Uterus (tissue), 4 donors: Measurements from ENCODE around the gene IGF1R. TPM values are rescaled to one million over a fixed set of nuclear protein-coding genes. Genes with fewer than 3 reads are reported as not detected.

Experiments
- DNase-seq, 2 donors: peaks; one replicate each; pipeline ENCODE4 v3.0.0-alpha.2; 2019 to 2020
- H3K27ac ChIP-seq, 2 donors: fragments of 200-600 bp; sonication (generic); 1 replicate in 1 of 2; 2 replicates in 1 of 2; pipeline ENCODE4 v1.5.1; 2016 to 2018
- H3K27me3 ChIP-seq, 2 donors: fragments of 200-600 bp; sonication (generic); one replicate each; pipeline ENCODE4 v1.5.1; 2018 to 2019; ENCODE audit warnings: control low read depth in 1 of 2
- H3K36me3 ChIP-seq, 2 donors: fragments of 200-600 bp; sonication (generic); one replicate each; pipeline ENCODE4 v1.5.1; 2019; ENCODE audit warnings: control low read depth in 1 of 2
- H3K4me1 ChIP-seq, 2 donors: fragments of 200-600 bp; sonication (generic); one replicate each; pipeline ENCODE4 v1.5.1; 2018 to 2019; ENCODE audit warnings: control low read depth in 1 of 2
- H3K4me3 ChIP-seq, 2 donors: fragments of 200-600 bp; sonication (generic); 1 replicate in 1 of 2; 2 replicates in 1 of 2; pipeline ENCODE4 v1.5.1; 2018 to 2019; ENCODE audit warnings: mild to moderate bottlenecking in 1 of 2
- H3K9me3 ChIP-seq, 2 donors: fragments of 200-600 bp; sonication (generic); one replicate each; pipeline ENCODE4 v1.5.1; 2019; ENCODE audit warnings: control low read depth in 1 of 2
- CTCF ChIP-seq, 4 experiments: fragments of 200-600 bp in 2 of 4; fragments of 450-650 bp in 2 of 4; sonication (generic) in 2 of 4; IDR thresholded peaks; one replicate each; pipeline ENCODE4 v1.5.1; 2016 to 2019; ENCODE audit warnings: antibody characterized with exemption in 4 of 4, mild to moderate bottlenecking in 2 of 4, moderate library complexity in 1 of 4
- POLR2A ChIP-seq, 2 donors: fragments of 450-650 bp; IDR thresholded peaks; one replicate each; pipeline ENCODE4 v1.6.1; 2016; ENCODE audit warnings: antibody characterized with exemption in 2 of 2, mild to moderate bottlenecking in 1 of 2, moderate library complexity in 1 of 2
- intact Hi-C: fragments of 100-400 bp; cut with DNase I; formaldehyde crosslinking; loops from one replicate; pipeline ENCODE4 v1.15.1; 2023; ENCODE audit warnings: low total_unique reads
- total RNA-seq, 4 donors: library from RNA; depleted of rRNA in 3 of 4; stranded (reverse); fragments of >200 nt in 3 of 4; gene quantifications; one replicate each; pipeline versions ENCODE4 v1.1.0 to v1.2.4, GENCODE V29; 2014 to 2023
- donor health status: DM: yes; HTN: yes; CAD: no.

Gene IGF1R
- total RNA-seq, 4 donors from 2014 or later: 30.0 to 95.2 (median 57.5) TPM

DNA sequence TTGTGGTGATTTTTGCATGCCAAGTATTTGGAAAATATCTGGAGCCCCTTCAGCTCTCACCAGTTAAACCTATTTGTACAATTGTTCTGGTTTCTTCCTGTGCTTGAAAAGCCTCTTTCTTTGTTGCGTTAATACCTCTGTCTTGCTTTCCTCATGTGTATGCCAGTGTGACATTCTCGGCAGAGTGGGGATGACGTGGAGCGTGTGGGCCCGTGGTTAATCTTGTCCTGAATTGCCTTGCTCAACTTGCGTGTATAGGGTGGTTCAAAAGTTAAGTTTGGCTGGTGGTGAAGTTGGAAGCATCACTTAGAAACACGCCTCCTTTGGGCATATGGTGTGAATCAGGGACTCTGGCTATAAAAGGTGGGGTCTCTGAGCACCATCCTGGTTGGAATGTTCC is 67.1 kb downstream of the IGF1R start:
- Histone ChIP-seq H3K27ac (peak overlapping the region in 1 of 2 donors; percentile 57), H3K9me3 (no peaks in the 10 kb centered on the region), H3K36me3 (no peaks in the 10 kb centered on the region), H3K4me3 (no peak overlapping the region), H3K27me3 (no peaks in the 10 kb centered on the region), H3K4me1 (peaks cover 10 to 26% of the 10 kb centered on the region in 2 donors)
- TF ChIP-seq CTCF (IDR thresholded peaks at IDR 0.05) (no peak), POLR2A (IDR thresholded peaks at IDR 0.05) (no peak)
- no peak for DNase-seq
- intact Hi-C loops: no loop called here

GRCh38 chr15:98715890-98716443 is 67.6 kb downstream of the IGF1R start:
- no peak overlapping the region for H3K4me3 ChIP-seq
- intact Hi-C loops: no loop called here
- no peaks in the 10 kb centered on the region for H3K9me3 ChIP-seq
- H3K27ac ChIP-seq: peak overlapping the region in 1 of 2 donors; percentile 57
- TF ChIP-seq CTCF (IDR thresholded peaks at IDR 0.05): no peak
- H3K36me3 ChIP-seq: no peaks in the 10 kb centered on the region
- H3K27me3 ChIP-seq: no peaks in the 10 kb centered on the region
- DNase-seq: no peak
- peaks cover 10 to 26% of the 10 kb centered on the region in 2 donors for H3K4me1 ChIP-seq

- Histone ChIP-seq H3K9me3 (no peaks in the 10 kb centered on the region), H3K27me3 (no peaks in the 10 kb centered on the region), H3K27ac (no peak overlapping the region), H3K4me1 (peaks cover 10 to 26% of the 10 kb centered on the region in 2 donors), H3K4me3 (no peak overlapping the region), H3K36me3 (no peaks in the 10 kb centered on the region)
- intact Hi-C loops: no loop called here
- TF ChIP-seq POLR2A (IDR thresholded peaks at IDR 0.05) (no peak), CTCF (IDR thresholded peaks at IDR 0.05) (no peak)
- DNase-seq: no peak
These were observed 69.0 kb downstream of the IGF1R start for GRCh38 chr15:98717371-98717770.

GRCh38 chr15:98717942-98718341 is 69.6 kb downstream of the IGF1R start:
- H3K36me3 ChIP-seq: no peaks in the 10 kb centered on the region
- no peaks in the 10 kb centered on the region for H3K9me3 ChIP-seq
- H3K4me1 ChIP-seq: peaks cover 10 to 26% of the 10 kb centered on the region in 2 donors
- TF ChIP-seq POLR2A (IDR thresholded peaks at IDR 0.05) (no peak), CTCF (IDR thresholded peaks at IDR 0.05) (no peak)
- no peak overlapping the region for H3K4me3 ChIP-seq
- DNase-seq: no peak
- intact Hi-C loops: no loop called here
- no peak overlapping the region for H3K27ac ChIP-seq
- H3K27me3 ChIP-seq: no peaks in the 10 kb centered on the region

DNA sequence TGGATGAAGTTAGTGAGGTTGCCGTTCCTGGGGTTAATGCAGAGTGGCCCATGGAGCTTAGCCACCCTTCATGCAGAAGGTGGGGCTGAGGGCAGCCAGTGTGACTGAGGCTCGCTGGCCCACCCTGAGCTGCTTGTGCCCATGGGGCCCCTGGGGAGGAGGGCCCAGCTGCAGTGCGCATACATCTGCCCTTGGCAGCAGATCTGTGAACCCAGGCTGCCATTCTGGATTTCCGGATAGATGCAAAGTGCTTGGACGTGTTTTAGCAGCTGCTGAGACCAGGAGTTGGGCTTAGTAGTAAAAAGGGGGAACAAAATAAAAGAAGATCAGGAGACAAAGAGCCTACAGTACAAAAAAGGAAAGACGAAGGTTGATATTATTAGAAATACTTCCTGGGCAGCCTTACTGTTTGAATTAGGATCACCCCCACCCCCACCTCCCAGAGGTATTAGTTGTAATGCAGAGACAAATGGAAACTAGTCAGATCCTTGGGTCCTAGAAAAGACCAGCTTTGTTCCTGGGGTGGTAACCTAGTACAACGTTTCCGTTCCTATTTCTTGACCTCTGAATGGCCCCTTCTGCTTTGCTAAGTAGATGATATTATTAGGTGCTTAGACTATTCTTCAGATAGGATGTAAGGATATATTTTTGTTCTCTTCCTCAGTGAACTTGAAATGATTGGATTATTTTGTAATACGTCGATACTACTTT is 70.2 kb downstream of the IGF1R start:
- DNase-seq: no peak
- Histone ChIP-seq H3K27ac (no peak overlapping the region), H3K4me1 (peaks cover 10 to 19% of the 10 kb centered on the region in 2 donors)

More for the DNA sequence above, 70.2 kb downstream of the IGF1R start:
- intact Hi-C loops: no loop called here
- Histone ChIP-seq H3K4me3 (no peak overlapping the region), H3K27me3 (no peaks in the 10 kb centered on the region), H3K36me3 (no peaks in the 10 kb centered on the region), H3K9me3 (no peaks in the 10 kb centered on the region)
- TF ChIP-seq CTCF (IDR thresholded peaks at IDR 0.05): no peak
- TF ChIP-seq POLR2A (IDR thresholded peaks at IDR 0.05): no peak
